ENCODE measurements around the gene FOXQ1. TPM values are rescaled to one million over a fixed set of nuclear protein-coding genes. Genes with fewer than 3 reads are reported as not detected.

FOXQ1 gene
- total and polyA plus RNA-seq, 2 of the 13 experiments (the other 11 are each of a cell fraction or from before 2014, with no cell fraction given) = 35.2 to 39.8 TPM

- peak; percentile 95 for TF ChIP-seq TFAP4 (IDR thresholded peaks at IDR 0.05; ENCODE audit: borderline replicate concordance, low read depth)
- peak; percentile 100 for TF ChIP-seq KDM6A (CRISPR knock-in tag; IDR thresholded peaks at IDR 0.05; ENCODE audit: low read depth)
- no peak for TF ChIP-seq JARID2 (CRISPR knock-in tag; IDR thresholded peaks at IDR 0.05; ENCODE audit: insufficient replicate concordance)
- peak; percentile 86 for TF ChIP-seq ZNF160 (CRISPR knock-in tag; IDR thresholded peaks at IDR 0.05)
- peak; percentile 26; the same call in 1 of the 2 replicates for TF ChIP-seq MNT (IDR thresholded peaks at IDR 0.05)
- TF ChIP-seq, protein P1, sequence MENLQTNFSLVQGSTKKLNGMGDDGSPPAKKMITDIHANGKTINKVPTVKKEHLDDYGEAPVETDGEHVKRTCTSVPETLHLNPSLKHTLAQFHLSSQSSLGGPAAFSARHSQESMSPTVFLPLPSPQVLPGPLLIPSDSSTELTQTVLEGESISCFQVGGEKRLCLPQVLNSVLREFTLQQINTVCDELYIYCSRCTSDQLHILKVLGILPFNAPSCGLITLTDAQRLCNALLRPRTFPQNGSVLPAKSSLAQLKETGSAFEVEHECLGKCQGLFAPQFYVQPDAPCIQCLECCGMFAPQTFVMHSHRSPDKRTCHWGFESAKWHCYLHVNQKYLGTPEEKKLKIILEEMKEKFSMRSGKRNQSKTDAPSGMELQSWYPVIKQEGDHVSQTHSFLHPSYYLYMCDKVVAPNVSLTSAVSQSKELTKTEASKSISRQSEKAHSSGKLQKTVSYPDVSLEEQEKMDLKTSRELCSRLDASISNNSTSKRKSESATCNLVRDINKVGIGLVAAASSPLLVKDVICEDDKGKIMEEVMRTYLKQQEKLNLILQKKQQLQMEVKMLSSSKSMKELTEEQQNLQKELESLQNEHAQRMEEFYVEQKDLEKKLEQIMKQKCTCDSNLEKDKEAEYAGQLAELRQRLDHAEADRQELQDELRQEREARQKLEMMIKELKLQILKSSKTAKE (CRISPR knock-in tag; IDR thresholded peaks at IDR 0.05; ENCODE audit: borderline replicate concordance) = peak; percentile 99
- TF ChIP-seq TBP (CRISPR knock-in tag; IDR thresholded peaks at IDR 0.05) = peak; percentile 91; the same call in 1 of the 2 replicates
- TF ChIP-seq NBN (conservative IDR thresholded peaks at IDR 0.05) = no peak
- no peak for TF ChIP-seq ATM (IDR thresholded peaks at IDR 0.05; ENCODE audit: borderline replicate concordance)
- peak in 1 of 2 experiments; percentile 82; a peak in 2 of 4 replicates for TF ChIP-seq REST (IDR thresholded peaks at IDR 0.05; ENCODE audit: borderline replicate concordance in 1 of 2, low read depth in 1 of 2, low read length in 2 of 2)
- peak; percentile 83; the same call in 1 of the 2 replicates for TF ChIP-seq HIVEP1 (CRISPR knock-in tag; IDR thresholded peaks at IDR 0.05)
- TF ChIP-seq PAF1 (CRISPR knock-in tag; IDR thresholded peaks at IDR 0.05) = no peak
- 0 out of 2 replicates have a peak, but pooled peaks have one; percentile 46 for TF ChIP-seq GMEB2 (CRISPR knock-in tag; IDR thresholded peaks at IDR 0.05; ENCODE audit: low read depth)
- peak; percentile 76 for TF ChIP-seq ZBTB21 (CRISPR knock-in tag; IDR thresholded peaks at IDR 0.05)
- TF ChIP-seq, protein P2, sequence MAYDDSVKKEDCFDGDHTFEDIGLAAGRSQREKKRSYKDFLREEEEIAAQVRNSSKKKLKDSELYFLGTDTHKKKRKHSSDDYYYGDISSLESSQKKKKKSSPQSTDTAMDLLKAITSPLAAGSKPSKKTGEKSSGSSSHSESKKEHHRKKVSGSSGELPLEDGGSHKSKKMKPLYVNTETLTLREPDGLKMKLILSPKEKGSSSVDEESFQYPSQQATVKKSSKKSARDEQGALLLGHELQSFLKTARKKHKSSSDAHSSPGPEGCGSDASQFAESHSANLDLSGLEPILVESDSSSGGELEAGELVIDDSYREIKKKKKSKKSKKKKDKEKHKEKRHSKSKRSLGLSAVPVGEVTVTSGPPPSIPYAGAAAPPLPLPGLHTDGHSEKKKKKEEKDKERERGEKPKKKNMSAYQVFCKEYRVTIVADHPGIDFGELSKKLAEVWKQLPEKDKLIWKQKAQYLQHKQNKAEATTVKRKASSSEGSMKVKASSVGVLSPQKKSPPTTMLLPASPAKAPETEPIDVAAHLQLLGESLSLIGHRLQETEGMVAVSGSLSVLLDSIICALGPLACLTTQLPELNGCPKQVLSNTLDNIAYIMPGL (CRISPR knock-in tag; IDR thresholded peaks at IDR 0.05; ENCODE audit: borderline replicate concordance in 1 of 2, low read depth in 1 of 2) = peak; percentile 37 to 91; a peak in 2 of 4 replicates
Measured at GRCh38 chr6:1267790-1268762, 43.8 kb upstream of the FOXQ1 start (continued).
